HG03196 (cell line): ENCODE data around the gene MAGEB3.
"Not testable (repeated sequence)": the region's sequence is repeated elsewhere in the genome, so short reads cannot be mapped to it uniquely, and the experiment has no call there.

Experiments used
- ATAC-seq: cut with Tn5 transposase; IDR thresholded peaks from one replicate; pipeline ENCODE4 v1.9.1; 2021; ENCODE audit not compliant: unreplicated experiment

Gene MAGEB3

GRCh38 chrX:30230395-30230794 is at the start of gene MAGEB3:
Gene MAGEB3 (plus strand): TSS chrX:30230657. CDS start chrX:30235925, 5,268 bp downstream.
- ATAC-seq: no peak

GRCh38 chrX:30181353-30181752 is 49.1 kb upstream of the MAGEB3 start:
- no peak for ATAC-seq

GRCh38 chrX:30183554-30183953 is 46.9 kb upstream of the MAGEB3 start:
- ATAC-seq: no peak

GRCh38 chrX:30190426-30190825 is 40.0 kb upstream of the MAGEB3 start:
- ATAC-seq: no peak

GRCh38 chrX:30193910-30194309 is 36.5 kb upstream of the MAGEB3 start:
- ATAC-seq: not testable (repeated sequence)

GRCh38 chrX:30196322-30196721 is 34.1 kb upstream of the MAGEB3 start:
- no peak for ATAC-seq

GRCh38 chrX:30212172-30212571 is 18.3 kb upstream of the MAGEB3 start:
- no peak for ATAC-seq

GRCh38 chrX:30215357-30215843 is 15.1 kb upstream of the MAGEB3 start, which contains the start of gene MAGEB2:
Gene MAGEB2 (plus strand): TSS chrX:30215563. CDS start chrX:30218581, 3,018 bp downstream.
- ATAC-seq: no peak

- ATAC-seq: no peak
These were observed 13.0 kb upstream of the MAGEB3 start for GRCh38 chrX:30217465-30217864.

GRCh38 chrX:30219372-30219771 is 11.1 kb upstream of the MAGEB3 start:
- ATAC-seq: no peak

- ATAC-seq: no peak
These were observed 9.8 kb upstream of the MAGEB3 start for GRCh38 chrX:30220661-30221060.

- no peak for ATAC-seq
These were observed 5.9 kb upstream of the MAGEB3 start for GRCh38 chrX:30224536-30224935.

GRCh38 chrX:30228526-30228925 is 1.9 kb upstream of the MAGEB3 start:
- ATAC-seq: no peak

- no peak for ATAC-seq
These were observed 11.4 kb downstream of the MAGEB3 start, which contains the start of gene MAGEB4 for GRCh38 chrX:30241724-30242415. Gene MAGEB4 (plus strand): TSS chrX:30242000. CDS start chrX:30242136, 136 bp downstream.

- ATAC-seq: no peak
These were observed 16.5 kb downstream of the MAGEB3 start, which contains the start of gene MAGEB1 for GRCh38 chrX:30246769-30247489. Gene MAGEB1 (plus strand): TSS chrX:30247146. CDS start chrX:30250494, 3,348 bp downstream.

- ATAC-seq: no peak
These were observed 18.4 kb downstream of the MAGEB3 start for GRCh38 chrX:30248854-30249253.

GRCh38 chrX:30253257-30253656 is 22.8 kb downstream of the MAGEB3 start:
- ATAC-seq: no peak

- ATAC-seq: no peak
These were observed 29.5 kb downstream of the MAGEB3 start for GRCh38 chrX:30259927-30260326.

GRCh38 chrX:30261012-30261411 is 30.6 kb downstream of the MAGEB3 start:
- no peak for ATAC-seq

- no peak for ATAC-seq
These were observed 32.3 kb downstream of the MAGEB3 start for GRCh38 chrX:30262763-30263162.

- ATAC-seq: no peak
These were observed 40.2 kb downstream of the MAGEB3 start for GRCh38 chrX:30270639-30271038.

- ATAC-seq: no peak
These were observed 45.0 kb downstream of the MAGEB3 start for GRCh38 chrX:30275498-30275897.
